Stimulated activated CD8-positive, alpha-beta memory T cell treated with anti-CD3 and anti-CD28 coated beads, Interleukin-12 subunit alpha, Interleukin-12 subunit beta, amount 100 ng/mL, for 24 hours (primary cell): Measurements from ENCODE around the gene GAR1.
"Not testable (repeated sequence)": the region's sequence is repeated elsewhere in the genome, so short reads cannot be mapped to it uniquely, and the experiment has no call there.

Source experiments
- DNase-seq: peaks from one replicate; pipeline ENCODE4 v3.0.0-alpha.2; 2020; ENCODE audit errors: extremely low read depth

The GAR1 gene

GRCh38 chr4:109846395-109847098 lies 31.0 kb downstream of the GAR1 start:
- DNase-seq, result no peak

GRCh38 chr4:109847896-109848442 lies 32.4 kb downstream of the GAR1 start, which contains the start of gene LRIT3:
Gene LRIT3, plus strand, starts transcription at chr4:109848107. Its CDS starts 95 bp downstream, at chr4:109848202.
- no peak for DNase-seq

GRCh38 chr4:109848501-109848900 lies 32.9 kb downstream of the GAR1 start:
- no peak for DNase-seq

- no peak for DNase-seq
These were observed 35.0 kb downstream of the GAR1 start for GRCh38 chr4:109850601-109851000.

- not testable (repeated sequence) for DNase-seq
These were observed 44.1 kb downstream of the GAR1 start for GRCh38 chr4:109859426-109860300.

- DNase-seq, result no peak
These were observed 45.7 kb downstream of the GAR1 start for GRCh38 chr4:109861271-109861670.

- DNase-seq, result no peak
These were observed 46.5 kb downstream of the GAR1 start for GRCh38 chr4:109861916-109862511.

GRCh38 chr4:109864134-109864533 lies 48.6 kb downstream of the GAR1 start:
- DNase-seq, result no peak

GRCh38 chr4:109870061-109870460 lies 54.5 kb downstream of the GAR1 start:
- no peak for DNase-seq

GRCh38 chr4:109872065-109872464 lies 56.5 kb downstream of the GAR1 start:
- DNase-seq, result no peak

- DNase-seq, result no peak
These were observed 57.5 kb downstream of the GAR1 start for GRCh38 chr4:109872950-109873656.

- no peak for DNase-seq
These were observed 58.4 kb downstream of the GAR1 start for GRCh38 chr4:109873791-109874514.
